Measurements from ENCODE around the gene MFSD8. TPM values are rescaled to one million over a fixed set of nuclear protein-coding genes. Genes with fewer than 3 reads are reported as not detected.

Gene MFSD8
- total RNA-seq, 2 donors from 2014 or later, result 12.6 to 21.0 TPM

DNA sequence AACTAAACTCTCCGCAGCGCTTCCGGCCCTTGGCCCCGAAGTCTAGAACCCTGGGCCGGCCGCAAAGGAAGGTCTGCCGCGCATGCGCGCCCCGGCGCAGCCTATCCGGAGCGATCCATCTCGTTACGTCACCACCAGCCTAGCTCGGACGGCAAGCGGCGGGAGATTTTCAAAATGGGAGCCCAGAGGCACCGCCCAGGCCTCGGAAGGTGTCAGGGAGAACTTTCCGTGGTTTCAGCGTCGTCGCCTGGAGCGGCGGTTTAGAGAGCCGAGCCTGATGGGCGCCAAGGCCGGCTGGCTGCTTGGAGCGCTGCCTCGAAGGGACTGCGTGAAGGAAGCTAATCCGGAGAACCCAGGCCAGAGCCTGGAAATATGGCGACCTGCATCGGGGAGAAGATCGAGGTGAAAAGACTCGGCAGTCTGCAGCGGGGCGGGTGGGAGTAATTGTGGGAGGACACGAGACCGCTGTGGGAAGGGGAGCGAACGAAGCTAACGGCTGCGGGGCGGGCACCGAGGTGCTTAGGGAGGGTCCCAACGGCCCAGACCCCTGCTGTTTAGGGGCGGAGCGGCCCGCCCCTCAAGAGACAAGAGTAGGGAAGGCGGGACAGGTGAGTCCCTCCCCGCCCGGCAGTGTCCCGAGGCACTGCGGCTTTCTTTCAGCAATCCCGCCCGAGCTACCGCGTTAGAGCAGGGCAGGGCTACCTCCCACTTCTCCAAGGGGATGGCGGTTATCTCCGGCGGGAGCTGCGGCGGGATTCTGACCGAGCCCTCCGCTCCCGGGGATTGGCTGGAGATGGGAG is 84.0 kb downstream of the MFSD8 start, which contains the start of gene PLK4:
TSS of gene PLK4 (plus strand) at position 131 of the 800 bp plus-strand sequence. CDS start at position 373, 242 bp downstream.
- TF ChIP-seq POLR2A (IDR thresholded peaks at IDR 0.05), result peak; percentile 78
- TF ChIP-seq, protein P1, sequence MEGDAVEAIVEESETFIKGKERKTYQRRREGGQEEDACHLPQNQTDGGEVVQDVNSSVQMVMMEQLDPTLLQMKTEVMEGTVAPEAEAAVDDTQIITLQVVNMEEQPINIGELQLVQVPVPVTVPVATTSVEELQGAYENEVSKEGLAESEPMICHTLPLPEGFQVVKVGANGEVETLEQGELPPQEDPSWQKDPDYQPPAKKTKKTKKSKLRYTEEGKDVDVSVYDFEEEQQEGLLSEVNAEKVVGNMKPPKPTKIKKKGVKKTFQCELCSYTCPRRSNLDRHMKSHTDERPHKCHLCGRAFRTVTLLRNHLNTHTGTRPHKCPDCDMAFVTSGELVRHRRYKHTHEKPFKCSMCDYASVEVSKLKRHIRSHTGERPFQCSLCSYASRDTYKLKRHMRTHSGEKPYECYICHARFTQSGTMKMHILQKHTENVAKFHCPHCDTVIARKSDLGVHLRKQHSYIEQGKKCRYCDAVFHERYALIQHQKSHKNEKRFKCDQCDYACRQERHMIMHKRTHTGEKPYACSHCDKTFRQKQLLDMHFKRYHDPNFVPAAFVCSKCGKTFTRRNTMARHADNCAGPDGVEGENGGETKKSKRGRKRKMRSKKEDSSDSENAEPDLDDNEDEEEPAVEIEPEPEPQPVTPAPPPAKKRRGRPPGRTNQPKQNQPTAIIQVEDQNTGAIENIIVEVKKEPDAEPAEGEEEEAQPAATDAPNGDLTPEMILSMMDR (IDR thresholded peaks at IDR 0.05), result no peak
- peak; percentile 93 for TF ChIP-seq POLR2AphosphoS5 (IDR thresholded peaks at IDR 0.05)
- H3K4me1 ChIP-seq (replicated peaks), result no peaks in the 10 kb centered on the region
- H3K27me3 ChIP-seq (replicated peaks; ENCODE audit: insufficient read depth), result no peaks in the 10 kb centered on the region
- intact Hi-C loops (cut with DNase I), result loop anchor here (5.0 kb wide), 1 partner anchor 99 kb away; the partner anchor contains the start of gene HSPA4L
- peak; percentile 95 for DNase-seq (ENCODE audit: low spot score)
- peak within 1 kb of the TSS; percentile 67 to 75 for H3K4me3 ChIP-seq
- H3K9me3 ChIP-seq, result no peaks in the 10 kb centered on the region
- WGBS, result under 1% methylated on average over 70 of the region's 70 CpGs
- H3K36me3 ChIP-seq, result no peaks in the 10 kb centered on the region
- H3K27ac ChIP-seq, result peak within 1 kb of the TSS; percentile 84 to 87

DNA sequence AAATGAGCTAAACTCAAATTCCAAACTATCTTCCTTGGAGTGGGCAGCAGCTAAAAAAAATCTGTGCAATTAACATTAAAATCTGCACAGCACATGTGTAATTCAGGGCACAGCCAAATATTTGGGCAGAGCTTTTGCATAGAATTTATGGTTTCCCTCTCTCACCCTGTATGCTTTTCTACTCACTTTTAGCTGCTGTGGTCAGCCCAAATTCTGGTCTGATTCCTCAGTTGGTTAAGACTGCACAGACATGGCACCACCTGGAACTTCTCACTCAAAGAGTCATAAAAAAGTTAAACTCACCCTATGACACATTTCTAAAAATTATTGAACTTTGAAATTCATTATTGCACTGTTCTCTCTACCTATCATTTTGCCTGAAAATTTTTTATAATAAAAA is 89.2 kb downstream of the MFSD8 start:
- H3K4me3 ChIP-seq, result no peak overlapping the region
- intact Hi-C loops (cut with DNase I), result no loop called here
- no peaks in the 10 kb centered on the region for H3K27me3 ChIP-seq (replicated peaks; ENCODE audit: insufficient read depth)
- H3K36me3 ChIP-seq, result no peaks in the 10 kb centered on the region
- H3K4me1 ChIP-seq (replicated peaks), result no peaks in the 10 kb centered on the region
- H3K27ac ChIP-seq, result no peak overlapping the region
- no peaks in the 10 kb centered on the region for H3K9me3 ChIP-seq
- no peak for TF ChIP-seq POLR2AphosphoS5 (IDR thresholded peaks at IDR 0.05)
- TF ChIP-seq, protein P1 (IDR thresholded peaks at IDR 0.05), result no peak
- TF ChIP-seq POLR2A (IDR thresholded peaks at IDR 0.05), result no peak
- no peak for DNase-seq (ENCODE audit: low spot score)

DNA sequence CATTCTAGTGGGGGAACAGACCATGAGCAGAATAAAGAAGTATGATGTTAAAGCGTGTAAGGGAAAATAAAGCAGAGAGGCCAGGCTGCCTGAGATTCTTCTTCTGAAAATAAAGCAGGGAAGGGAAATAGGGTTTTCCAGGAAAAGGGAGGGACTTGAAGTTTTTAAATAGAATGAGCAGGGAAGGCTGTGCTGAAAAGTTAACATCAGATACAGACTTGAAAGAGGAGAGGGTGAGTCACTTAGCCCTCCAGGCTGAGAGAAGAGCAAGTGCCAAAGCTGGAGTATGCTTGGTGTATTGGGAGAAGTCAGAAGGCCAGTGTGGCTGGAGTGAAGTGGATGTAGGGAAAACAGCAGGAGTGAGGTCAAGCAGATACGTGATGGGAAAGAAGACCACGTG is 94.3 kb downstream of the MFSD8 start:
- Histone ChIP-seq H3K36me3 (no peaks in the 10 kb centered on the region), H3K27ac (no peak overlapping the region), H3K4me3 (no peak overlapping the region), H3K9me3 (no peaks in the 10 kb centered on the region), H3K4me1 (replicated peaks) (no peaks in the 10 kb centered on the region), H3K27me3 (replicated peaks; ENCODE audit: insufficient read depth) (no peaks in the 10 kb centered on the region)
- 49% methylated on average over 3 of the region's 3 CpGs for WGBS
- no peak for DNase-seq (ENCODE audit: low spot score)
- TF ChIP-seq POLR2A (IDR thresholded peaks at IDR 0.05) (no peak), POLR2AphosphoS5 (IDR thresholded peaks at IDR 0.05) (no peak)
- TF ChIP-seq, protein P1 (IDR thresholded peaks at IDR 0.05), result no peak
- intact Hi-C loops (cut with DNase I), result no loop called here

DNA sequence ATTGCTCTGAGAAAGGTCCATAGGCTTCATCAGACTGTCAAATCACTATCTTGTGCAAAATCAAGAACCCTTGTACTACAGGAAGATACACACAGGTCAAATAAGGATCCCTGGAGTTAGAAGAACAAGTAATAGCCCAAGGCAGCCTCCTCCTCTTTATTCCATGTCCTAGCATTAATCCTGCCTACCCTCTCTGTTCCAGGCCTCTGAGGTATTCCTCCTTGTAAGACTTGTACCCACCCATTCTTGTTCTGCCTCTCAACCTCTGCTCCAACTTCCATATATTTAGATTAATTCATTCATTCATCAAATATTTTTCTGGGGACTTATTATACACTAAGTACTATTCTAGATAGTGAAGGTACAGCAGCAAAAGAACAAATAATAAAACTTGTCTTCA is 94.7 kb downstream of the MFSD8 start:
- H3K4me1 ChIP-seq (replicated peaks), result no peaks in the 10 kb centered on the region
- H3K27ac ChIP-seq, result no peak overlapping the region
- H3K9me3 ChIP-seq, result no peaks in the 10 kb centered on the region
- H3K36me3 ChIP-seq, result no peaks in the 10 kb centered on the region
- DNase-seq (ENCODE audit: low spot score), result no peak
- H3K27me3 ChIP-seq (replicated peaks; ENCODE audit: insufficient read depth), result no peaks in the 10 kb centered on the region
- no peak for TF ChIP-seq POLR2AphosphoS5 (IDR thresholded peaks at IDR 0.05)
- intact Hi-C loops (cut with DNase I), result no loop called here
- H3K4me3 ChIP-seq, result no peak overlapping the region

DNA sequence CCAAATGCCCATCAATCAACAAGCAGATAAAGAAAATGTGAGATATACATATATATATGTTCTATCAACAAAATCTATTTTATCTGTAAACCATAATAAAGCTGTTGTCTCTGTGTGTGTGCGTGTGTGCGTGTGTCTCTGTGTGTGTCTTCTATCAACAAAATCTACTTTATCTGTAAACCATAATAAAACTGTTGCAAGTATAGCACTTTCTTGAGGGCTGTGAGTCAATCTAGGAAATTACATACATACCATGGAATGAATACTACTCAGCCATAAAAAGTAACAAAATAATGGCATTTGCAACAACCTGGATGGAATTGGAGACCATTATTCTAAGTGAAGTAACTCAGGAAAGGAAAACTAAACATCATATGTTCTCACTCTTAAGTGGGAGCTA is 96.8 kb downstream of the MFSD8 start:
- Histone ChIP-seq H3K27me3 (replicated peaks; ENCODE audit: insufficient read depth) (no peaks in the 10 kb centered on the region), H3K4me3 (no peak overlapping the region), H3K9me3 (no peaks in the 10 kb centered on the region), H3K4me1 (replicated peaks) (no peaks in the 10 kb centered on the region), H3K36me3 (no peaks in the 10 kb centered on the region), H3K27ac (no peak overlapping the region)
- intact Hi-C loops (cut with DNase I), result no loop called here
- no peak for DNase-seq (ENCODE audit: low spot score)
- TF ChIP-seq POLR2AphosphoS5 (IDR thresholded peaks at IDR 0.05) (no peak), POLR2A (IDR thresholded peaks at IDR 0.05) (no peak)
- TF ChIP-seq, protein P1 (IDR thresholded peaks at IDR 0.05), result no peak
- WGBS, result 94% methylated on average over 2 of the region's 2 CpGs

Small RNA genes lying within 50 kb of the gene (small RNA-seq; reads per million reads assigned to genes)
- 0 reads per million in 2 donors for gene RNU6-583P

Other genes with a start within 250 kb of the MFSD8 start
- gene SLC25A31, start 234.8 kb downstream of the MFSD8 start, total RNA-seq, result 1 to 10 TPM in 1 of 2 donors, not detected in 1; 7.7 TPM
- 10 to 100 TPM in 1 of 2 donors, 1 to 10 TPM in 1; 8.8 to 12.9 TPM for gene HSPA4L, start 182.9 kb downstream of the MFSD8 start, total RNA-seq
- gene PLK4, start 84.3 kb downstream of the MFSD8 start, total RNA-seq, result 10 to 100 TPM in 1 of 2 donors, 1 to 10 TPM in 1; 6.8 to 14.6 TPM
- 10 to 100 TPM in 1 of 2 donors, 1 to 10 TPM in 1; 5.7 to 10.6 TPM for gene ABHD18, start 233 bp upstream of the MFSD8 start, total RNA-seq
- 10 to 100 TPM; 20.2 to 20.9 TPM for gene LARP1B, start 96.1 kb upstream of the MFSD8 start, total RNA-seq

Measured in prostate gland (tissue), 2 donors.